Mesenchymal stem cell (in vitro differentiated cells and primary cell): ENCODE results near the gene OLFML3.

ENCODE experiments used
- DNase-seq: peaks from one replicate; pipeline ENCODE4 v3.0.0-alpha.2; 2013
- H2AFZ ChIP-seq: one replicate; pipeline ENCODE4 v1.6.1; 2013; ENCODE audit warnings: low read depth, mild to moderate bottlenecking, control low read depth, inconsistent platforms, low read length, moderate library complexity
- H2AK5ac ChIP-seq: 2 replicates; pipeline ENCODE4 v1.6.1; 2013; ENCODE audit warnings: low read length, moderate library complexity, mild to moderate bottlenecking, inconsistent platforms; ENCODE audit not compliant: severe bottlenecking
- H2BK120ac ChIP-seq: one replicate; pipeline ENCODE4 v1.6.1; 2013; ENCODE audit warnings: low read depth, mild to moderate bottlenecking, inconsistent platforms, low read length, moderate library complexity
- H2BK12ac ChIP-seq, 2 experiments: one replicate each; pipeline ENCODE4 v1.6.1; 2013; ENCODE audit warnings: inconsistent platforms in 2 of 2, low read length in 2 of 2, mild to moderate bottlenecking in 2 of 2, moderate library complexity in 2 of 2, control low read depth in 1 of 2
- H2BK15ac ChIP-seq: one replicate; pipeline ENCODE4 v1.6.1; 2013; ENCODE audit warnings: mild to moderate bottlenecking, low read depth, inconsistent platforms; ENCODE audit not compliant: poor library complexity, severe bottlenecking
- H2BK5ac ChIP-seq: 2 replicates; pipeline ENCODE4 v1.6.1; 2013; ENCODE audit warnings: low read depth, mild to moderate bottlenecking, low read length, control low read depth, inconsistent platforms; ENCODE audit not compliant: poor library complexity, severe bottlenecking
- H3K14ac ChIP-seq, 2 experiments: one replicate each; pipeline ENCODE4 v1.6.1; 2013; ENCODE audit warnings: inconsistent platforms in 2 of 2, low read length in 2 of 2, control low read depth in 1 of 2, mild to moderate bottlenecking in 1 of 2, moderate library complexity in 1 of 2
- H3K18ac ChIP-seq, 2 experiments: one replicate each; pipeline ENCODE4 v1.6.1; 2013; ENCODE audit warnings: inconsistent platforms in 2 of 2, low read length in 2 of 2, control low read depth in 1 of 2, low read depth in 1 of 2, mild to moderate bottlenecking in 1 of 2
- H3K23ac ChIP-seq, 2 experiments: one replicate each; pipeline ENCODE4 v1.6.1; 2013; ENCODE audit warnings: inconsistent platforms in 2 of 2, low read length in 2 of 2, mild to moderate bottlenecking in 2 of 2, moderate library complexity in 2 of 2, control low read depth in 1 of 2
- H3K27ac ChIP-seq: 2 replicates; pipeline ENCODE4 v1.5.1; 2013; ENCODE audit warnings: mild to moderate bottlenecking, moderate library complexity, low read length, control low read depth, inconsistent platforms; ENCODE audit not compliant: poor library complexity, severe bottlenecking
- H3K27me3 ChIP-seq, 2 experiments: 2 replicates each; pipeline versions ENCODE4 v1.6.1 to v1.7.0; 2013; ENCODE audit warnings: low read length in 2 of 2, mild to moderate bottlenecking in 2 of 2, moderate library complexity in 2 of 2, control low read depth in 1 of 2, inconsistent platforms in 1 of 2; ENCODE audit not compliant: control insufficient read depth in 1 of 2, insufficient read depth in 1 of 2
- H3K36me3 ChIP-seq, 2 experiments: 2 replicates each; pipeline versions ENCODE4 v1.6.1 to v1.7.0; 2013; ENCODE audit warnings: low read length in 2 of 2, control low read depth in 1 of 2, inconsistent platforms in 1 of 2, low read depth in 1 of 2, mild to moderate bottlenecking in 1 of 2; ENCODE audit not compliant: insufficient read depth in 2 of 2, control insufficient read depth in 1 of 2
- H3K4ac ChIP-seq, 2 experiments: one replicate each; pipeline ENCODE4 v1.6.1; 2013; ENCODE audit warnings: inconsistent platforms in 2 of 2, low read length in 2 of 2, mild to moderate bottlenecking in 2 of 2, moderate library complexity in 2 of 2, control low read depth in 1 of 2, low read depth in 1 of 2
- H3K4me1 ChIP-seq: 2 replicates; pipeline ENCODE4 v1.6.1; 2013; ENCODE audit warnings: low read depth, low read length, control low read depth; ENCODE audit not compliant: control insufficient read depth, insufficient read depth
- H3K4me2 ChIP-seq: 2 replicates; pipeline ENCODE4 v1.6.1; 2013; ENCODE audit warnings: low read length, mild to moderate bottlenecking, inconsistent platforms; ENCODE audit not compliant: poor library complexity, severe bottlenecking
- H3K4me3 ChIP-seq, 2 experiments: 2 replicates each; pipeline versions ENCODE4 v1.5.1 to v1.7.0; 2013; ENCODE audit warnings: low read length in 2 of 2, mild to moderate bottlenecking in 2 of 2, control low read depth in 1 of 2, low read depth in 1 of 2; ENCODE audit not compliant: insufficient read depth in 1 of 2
- H3K79me1 ChIP-seq: replicated peaks from 2 replicates; pipeline ENCODE4 v1.6.1; 2013; ENCODE audit warnings: mild to moderate bottlenecking, control low read depth, low read length, inconsistent platforms; ENCODE audit not compliant: poor library complexity, severe bottlenecking
- H3K9ac ChIP-seq: 2 replicates; pipeline ENCODE4 v1.7.0; 2013; ENCODE audit warnings: mild to moderate bottlenecking, low read length, moderate library complexity
- H3K9me3 ChIP-seq: 2 replicates; pipeline ENCODE4 v1.7.0; 2013; ENCODE audit warnings: mild to moderate bottlenecking, low read length; ENCODE audit not compliant: control insufficient read depth
- H4K8ac ChIP-seq: one replicate; pipeline ENCODE4 v1.6.1; 2013; ENCODE audit warnings: inconsistent platforms, mild to moderate bottlenecking, low read length, moderate library complexity
- H4K91ac ChIP-seq: one replicate; pipeline ENCODE4 v1.6.1; 2013; ENCODE audit warnings: mild to moderate bottlenecking, low read length, inconsistent platforms
- WGBS: methylation state at CpG from one replicate; pipeline ENCODE4 v1.1.7; 2013; ENCODE audit warnings: mixed read lengths; 5-methylcytosine and 5-hydroxymethylcytosine counted together

OLFML3 gene

GRCh38 chr1:113990961-113991360 lies 11.7 kb downstream of the OLFML3 start:
- H2AFZ ChIP-seq, result no peak overlapping the region
- peaks cover 17% of the 10 kb centered on the region for H3K9me3 ChIP-seq
- no peak overlapping the region for H4K91ac ChIP-seq
- no peak overlapping the region for H2BK120ac ChIP-seq
- peaks cover 0 to 3% of the 10 kb centered on the region in 2 experiments for H3K36me3 ChIP-seq
- H3K18ac ChIP-seq, result no peak overlapping the region
- H2BK5ac ChIP-seq, result no peak overlapping the region
- H3K4me1 ChIP-seq, result no peaks in the 10 kb centered on the region
- no peak overlapping the region for H3K4me2 ChIP-seq
- H3K14ac ChIP-seq, result no peak overlapping the region
- H3K27ac ChIP-seq, result no peak overlapping the region
- DNase-seq, result no peak
- no peak overlapping the region for H3K9ac ChIP-seq
- H2BK12ac ChIP-seq, result no peak overlapping the region
- no peak overlapping the region for H3K23ac ChIP-seq
- no peak overlapping the region for H2AK5ac ChIP-seq
- no peak overlapping the region for H3K4ac ChIP-seq
- no peaks in the 10 kb centered on the region for H3K27me3 ChIP-seq
- H2BK15ac ChIP-seq, result no peak overlapping the region
- H4K8ac ChIP-seq, result no peak overlapping the region
- no peak overlapping the region for H3K4me3 ChIP-seq
- no peaks in the 10 kb centered on the region for H3K79me1 ChIP-seq
- WGBS, result 100% methylated on average over 4 of the region's 4 CpGs

GRCh38 chr1:113991467-113991997 lies 12.3 kb downstream of the OLFML3 start:
- no peaks in the 10 kb centered on the region for H3K27me3 ChIP-seq
- H4K8ac ChIP-seq, result no peak overlapping the region
- H3K27ac ChIP-seq, result no peak overlapping the region
- peaks cover 22% of the 10 kb centered on the region for H3K9me3 ChIP-seq
- H3K4ac ChIP-seq, result no peak overlapping the region
- H3K18ac ChIP-seq, result no peak overlapping the region
- H3K4me1 ChIP-seq, result no peaks in the 10 kb centered on the region
- 94% methylated on average over 5 of the region's 5 CpGs for WGBS
- H3K79me1 ChIP-seq, result no peaks in the 10 kb centered on the region
- H3K9ac ChIP-seq, result no peak overlapping the region
- no peak overlapping the region for H2BK15ac ChIP-seq
- H4K91ac ChIP-seq, result no peak overlapping the region
- no peak overlapping the region for H2BK5ac ChIP-seq
- no peak overlapping the region for H3K14ac ChIP-seq
- no peak for DNase-seq
- H2AK5ac ChIP-seq, result no peak overlapping the region
- no peak overlapping the region for H2BK120ac ChIP-seq
- no peak overlapping the region for H3K23ac ChIP-seq
- H3K4me3 ChIP-seq, result no peak overlapping the region
- no peak overlapping the region for H2BK12ac ChIP-seq
- no peak overlapping the region for H3K4me2 ChIP-seq
- H3K36me3 ChIP-seq, result peaks cover 0 to 3% of the 10 kb centered on the region in 2 experiments
- H2AFZ ChIP-seq, result no peak overlapping the region

- H2BK120ac ChIP-seq, result no peak overlapping the region
- 88% methylated on average over 5 of the region's 5 CpGs for WGBS
These were observed 13.8 kb downstream of the OLFML3 start for GRCh38 chr1:113993072-113993471.

GRCh38 chr1:113993766-113994165 lies 14.5 kb downstream of the OLFML3 start:
- Histone ChIP-seq H3K36me3 (peaks cover 0 to 3% of the 10 kb centered on the region in 2 experiments), H3K27me3 (no peaks in the 10 kb centered on the region), H3K14ac (no peak overlapping the region), H3K4me1 (no peaks in the 10 kb centered on the region), H3K23ac (no peak overlapping the region), H3K79me1 (no peaks in the 10 kb centered on the region), H3K18ac (no peak overlapping the region), H3K4ac (no peak overlapping the region), H3K4me3 (no peak overlapping the region), H3K9me3 (peaks cover 23% of the 10 kb centered on the region), H3K9ac (no peak overlapping the region), H3K4me2 (no peak overlapping the region), H2AK5ac (no peak overlapping the region), H4K91ac (peak overlapping the region; percentile 19), H4K8ac (peak overlapping the region; percentile 9), H3K27ac (no peak overlapping the region), H2BK15ac (no peak overlapping the region), H2BK120ac (no peak overlapping the region), H2BK5ac (no peak overlapping the region), H2BK12ac (no peak overlapping the region), H2AFZ (no peak overlapping the region)
- DNase-seq, result no peak
- 82% methylated on average over 2 of the region's 2 CpGs for WGBS

More at GRCh38 chr1:113993072-113993471, 13.8 kb downstream of the OLFML3 start:
- no peak overlapping the region for H3K4ac ChIP-seq
- H3K36me3 ChIP-seq, result peaks cover 0 to 3% of the 10 kb centered on the region in 2 experiments
- H2BK15ac ChIP-seq, result no peak overlapping the region
- H2AFZ ChIP-seq, result no peak overlapping the region
- H3K27ac ChIP-seq, result no peak overlapping the region
- H3K27me3 ChIP-seq, result no peaks in the 10 kb centered on the region
- H3K79me1 ChIP-seq, result no peaks in the 10 kb centered on the region
- H4K8ac ChIP-seq, result no peak overlapping the region
- no peak overlapping the region for H3K18ac ChIP-seq
- peaks cover 23% of the 10 kb centered on the region for H3K9me3 ChIP-seq
- H3K14ac ChIP-seq, result no peak overlapping the region
- H3K4me2 ChIP-seq, result no peak overlapping the region
- no peak overlapping the region for H3K23ac ChIP-seq
- H3K4me1 ChIP-seq, result no peaks in the 10 kb centered on the region
- H2BK5ac ChIP-seq, result no peak overlapping the region
- no peak overlapping the region for H2AK5ac ChIP-seq
- no peak overlapping the region for H2BK12ac ChIP-seq
- H4K91ac ChIP-seq, result no peak overlapping the region
- H3K9ac ChIP-seq, result no peak overlapping the region
- no peak overlapping the region for H3K4me3 ChIP-seq
- no peak for DNase-seq
